Lung (tissue), 12 donors: ENCODE measurements around the gene WDR44. TPM values are rescaled to one million over a fixed set of nuclear protein-coding genes. Genes with fewer than 3 reads are reported as not detected.
"Not testable (repeated sequence)": the region's sequence is repeated elsewhere in the genome, so short reads cannot be mapped to it uniquely, and the experiment has no call there.

Experiments used
- ATAC-seq: fragments of 200-7000 bp; cut with Tn5 transposase; one replicate; pipeline ENCODE4 v1.9.1; 2020; ENCODE audit warnings: moderate number of reproducible peaks; ENCODE audit not compliant: insufficient read depth, low FRiP score
- DNase-seq, 3 donors: peaks; one replicate each; pipeline ENCODE4 v3.0.0-alpha.2; 2013 to 2017
- H3K27ac ChIP-seq, 2 donors: one replicate each; pipeline ENCODE4 v1.5.1; 2013; ENCODE audit warnings: mild to moderate bottlenecking in 2 of 2, moderate library complexity in 2 of 2, control low read depth in 1 of 2, inconsistent platforms in 1 of 2, low read depth in 1 of 2, low read length in 1 of 2
- H3K27me3 ChIP-seq, 3 donors: one replicate each; pipeline ENCODE4 v1.5.1; 2013; ENCODE audit warnings: low read length in 2 of 3; ENCODE audit not compliant: control insufficient read depth in 3 of 3, insufficient read depth in 3 of 3
- H3K36me3 ChIP-seq, 4 donors: one replicate each; pipeline ENCODE4 v1.5.1; 2013; ENCODE audit warnings: low read length in 4 of 4, mild to moderate bottlenecking in 1 of 4, moderate library complexity in 1 of 4; ENCODE audit not compliant: control insufficient read depth in 4 of 4, insufficient read depth in 4 of 4
- H3K4me1 ChIP-seq, 5 donors: one replicate each; pipeline ENCODE4 v1.5.1; 2013; ENCODE audit warnings: low read length in 5 of 5, mild to moderate bottlenecking in 2 of 5, moderate library complexity in 1 of 5; ENCODE audit not compliant: control insufficient read depth in 5 of 5, insufficient read depth in 5 of 5
- H3K4me3 ChIP-seq: one replicate; pipeline ENCODE4 v1.5.1; 2013; ENCODE audit warnings: mild to moderate bottlenecking, control low read depth, moderate library complexity
- H3K9ac ChIP-seq, 2 donors: one replicate each; pipeline ENCODE4 v1.5.1; 2013; ENCODE audit warnings: low read length in 2 of 2, control low read depth in 1 of 2; ENCODE audit not compliant: insufficient read depth in 1 of 2
- H3K9me3 ChIP-seq, 4 donors: one replicate each; pipeline ENCODE4 v1.5.1; 2013; ENCODE audit warnings: low read length in 3 of 4, mild to moderate bottlenecking in 1 of 4, moderate library complexity in 1 of 4; ENCODE audit not compliant: control insufficient read depth in 4 of 4, insufficient read depth in 3 of 4
- WGBS, 2 donors: extraction: QIAGEN DNeasy Blood & Tissue Kit; methylation state at CpG; one replicate each; pipeline ENCODE4 v1.1.7; 2013; 5-methylcytosine and 5-hydroxymethylcytosine counted together
- polyA plus RNA-seq, 2 donors: library from polyadenylated mRNA; stranded (reverse); fragments of 200-250 nt; gene quantifications; one replicate each; pipeline ENCODE4 v1.2.1, GENCODE V29; 2013
- total RNA-seq, 2 donors: library from RNA; depleted of rRNA in 1 of 2; stranded (reverse); fragments of >200 nt in 1 of 2; gene quantifications; one replicate each; pipeline ENCODE4 v1.2.1, GENCODE V29; 2014 to 2021
- TF ChIP-seq, protein P1 (sequence below): IDR thresholded peaks from 2 replicates; pipeline ENCODE4 v1.5.1; 2012; ENCODE audit warnings: mild to moderate bottlenecking; ENCODE audit errors: control extremely low read depth, extremely low read depth
- donor health status: control.
- donor health status: control.
- donor health status: Bipolar disorder and iron deficiency.
- donor health status: healthy.
- donor health status: DM: yes; HTN: yes; CAD: no.

Gene WDR44
- total and polyA plus RNA-seq, 4 donors, result 3.0 to 15.8 (median 10.2) TPM

DNA sequence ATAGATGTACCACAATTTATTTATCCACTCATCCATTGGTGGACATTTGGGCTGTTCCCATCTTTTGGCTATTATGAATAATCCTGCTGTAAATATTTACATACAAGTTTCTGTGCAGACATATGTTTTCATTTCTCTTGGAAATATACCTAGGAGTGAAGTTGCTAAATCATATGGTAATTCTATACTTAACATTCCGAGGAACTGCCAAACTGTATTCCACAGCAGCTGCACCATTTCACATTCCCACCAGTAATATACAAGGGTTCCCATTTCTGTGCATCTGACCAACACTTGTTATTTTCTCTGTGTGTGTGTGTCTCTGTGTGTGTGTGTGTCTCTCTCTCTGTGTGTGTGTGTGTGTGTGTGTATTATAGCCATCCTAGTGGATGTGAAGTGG lies 134.3 kb downstream of the WDR44 start:
- no peaks in the 10 kb centered on the region for H3K27me3 ChIP-seq
- H3K36me3 ChIP-seq, result no peaks in the 10 kb centered on the region
- TF ChIP-seq, protein P1, sequence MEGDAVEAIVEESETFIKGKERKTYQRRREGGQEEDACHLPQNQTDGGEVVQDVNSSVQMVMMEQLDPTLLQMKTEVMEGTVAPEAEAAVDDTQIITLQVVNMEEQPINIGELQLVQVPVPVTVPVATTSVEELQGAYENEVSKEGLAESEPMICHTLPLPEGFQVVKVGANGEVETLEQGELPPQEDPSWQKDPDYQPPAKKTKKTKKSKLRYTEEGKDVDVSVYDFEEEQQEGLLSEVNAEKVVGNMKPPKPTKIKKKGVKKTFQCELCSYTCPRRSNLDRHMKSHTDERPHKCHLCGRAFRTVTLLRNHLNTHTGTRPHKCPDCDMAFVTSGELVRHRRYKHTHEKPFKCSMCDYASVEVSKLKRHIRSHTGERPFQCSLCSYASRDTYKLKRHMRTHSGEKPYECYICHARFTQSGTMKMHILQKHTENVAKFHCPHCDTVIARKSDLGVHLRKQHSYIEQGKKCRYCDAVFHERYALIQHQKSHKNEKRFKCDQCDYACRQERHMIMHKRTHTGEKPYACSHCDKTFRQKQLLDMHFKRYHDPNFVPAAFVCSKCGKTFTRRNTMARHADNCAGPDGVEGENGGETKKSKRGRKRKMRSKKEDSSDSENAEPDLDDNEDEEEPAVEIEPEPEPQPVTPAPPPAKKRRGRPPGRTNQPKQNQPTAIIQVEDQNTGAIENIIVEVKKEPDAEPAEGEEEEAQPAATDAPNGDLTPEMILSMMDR, result no peak
- ATAC-seq (no peak), DNase-seq (no peak)
- H3K9ac ChIP-seq, result no peak overlapping the region
- no peak overlapping the region for H3K27ac ChIP-seq
- WGBS, 2 donors, result 82 to 87% methylated on average over 1 of the region's 1 CpG
- no peaks in the 10 kb centered on the region for H3K9me3 ChIP-seq
- no peaks in the 10 kb centered on the region for H3K4me1 ChIP-seq
- H3K4me3 ChIP-seq, result no peak overlapping the region

DNA sequence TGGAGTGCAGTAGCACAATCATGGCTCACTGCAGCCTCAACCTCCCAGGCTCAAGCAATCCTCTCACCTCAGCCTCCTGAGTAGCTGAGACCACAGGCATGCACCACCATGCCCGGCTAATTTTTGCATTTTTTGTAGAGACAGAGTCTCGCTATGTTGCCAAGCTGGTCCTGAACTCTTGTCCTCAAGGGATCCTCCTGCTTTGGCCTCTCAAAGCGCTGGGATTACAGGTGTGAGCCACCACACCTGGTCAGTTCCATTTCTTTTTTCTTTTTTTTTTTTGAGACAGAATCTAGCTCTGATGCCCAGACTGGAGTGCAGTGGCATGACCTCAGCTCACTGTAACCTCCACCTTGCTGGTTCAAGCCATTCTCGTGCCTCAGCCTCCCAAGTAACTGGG lies 136.5 kb downstream of the WDR44 start:
- 85 to 100% methylated on average over 4 of the region's 4 CpGs for WGBS, 2 donors

DNA sequence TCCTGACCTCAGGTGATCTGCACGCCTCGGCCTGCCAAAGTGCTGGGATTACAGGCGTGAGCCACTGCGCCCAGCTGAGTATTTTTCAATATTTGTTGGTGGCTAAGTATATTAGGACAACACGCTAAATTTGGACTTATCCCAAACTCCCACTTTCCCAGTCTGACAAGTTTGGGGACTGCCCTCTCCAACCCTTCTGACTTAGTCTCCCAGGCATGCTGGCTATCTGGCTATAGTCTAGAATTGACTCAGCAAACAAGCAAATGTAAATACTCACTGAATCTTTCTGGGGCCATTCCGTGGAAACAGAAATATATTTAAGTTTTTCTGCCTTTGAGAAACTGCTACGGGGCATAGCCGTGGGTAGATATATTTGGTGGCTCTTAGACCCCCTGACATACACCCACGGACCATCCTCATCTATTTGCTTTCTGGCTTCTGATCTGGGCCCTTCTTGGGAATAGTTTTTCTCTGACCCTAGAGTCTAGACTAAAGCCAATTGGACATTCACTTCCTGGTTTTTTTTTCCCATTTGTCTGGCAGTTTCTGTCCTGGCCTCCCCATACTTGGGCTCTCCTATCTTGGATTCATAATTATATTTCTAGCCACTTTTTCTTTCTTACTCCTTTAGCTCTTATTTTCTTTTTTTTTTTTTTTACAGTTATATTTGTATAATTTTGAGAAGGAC lies 138.5 kb downstream of the WDR44 start:
- Histone ChIP-seq H3K27me3 (no peaks in the 10 kb centered on the region), H3K9ac (no peak overlapping the region), H3K4me3 (no peak overlapping the region), H3K36me3 (no peaks in the 10 kb centered on the region), H3K4me1 (no peaks in the 10 kb centered on the region), H3K27ac (no peak overlapping the region), H3K9me3 (no peaks in the 10 kb centered on the region)
- ATAC-seq, result no peak
- WGBS, 2 donors, result 59 to 91% methylated on average over 9 of the region's 9 CpGs
- TF ChIP-seq, protein P1, result no peak
- no peak for DNase-seq

More for the DNA sequence above, 136.5 kb downstream of the WDR44 start:
- H3K4me3 ChIP-seq, H3K27me3 ChIP-seq, H3K36me3 ChIP-seq, H3K4me1 ChIP-seq, H3K27ac ChIP-seq, H3K9ac ChIP-seq, DNase-seq, H3K9me3 ChIP-seq, ATAC-seq: not testable (repeated sequence)

DNA sequence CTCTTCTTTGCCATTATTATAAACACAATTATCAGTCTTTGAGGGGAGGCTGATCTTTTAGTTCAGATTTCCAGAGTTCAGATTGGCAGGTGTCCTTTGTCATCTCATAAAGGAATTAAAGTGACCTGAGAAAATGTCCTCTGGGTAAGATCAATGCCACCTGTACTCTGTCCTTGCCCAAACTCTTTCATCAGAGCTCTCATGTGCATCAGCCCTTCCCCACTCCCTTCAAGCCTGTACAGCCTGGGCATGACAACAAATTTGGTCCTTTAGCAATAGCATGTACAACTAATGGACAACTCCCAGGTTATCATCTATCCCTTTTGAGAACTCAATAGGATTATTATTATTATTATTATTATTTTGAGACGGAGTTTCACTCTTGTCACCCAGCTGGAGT lies 140.8 kb downstream of the WDR44 start:
- not testable (repeated sequence) for H3K36me3 ChIP-seq, H3K4me1 ChIP-seq, H3K9ac ChIP-seq, H3K9me3 ChIP-seq, H3K27ac ChIP-seq, H3K27me3 ChIP-seq, ATAC-seq, H3K4me3 ChIP-seq, DNase-seq
- WGBS, 2 donors, result 79 to 93% methylated on average over 1 of the region's 1 CpG
